Measurements from ENCODE around the gene HDAC6. TPM values are rescaled to one million over a fixed set of nuclear protein-coding genes. Genes with fewer than 3 reads are reported as not detected.
A peak's percentile ranks its signal among the peaks of the same experiment; 100 is the strongest.
"Not testable (repeated sequence)": the region's sequence is repeated elsewhere in the genome, so short reads cannot be mapped to it uniquely, and the experiment has no call there.

Gene HDAC6
- total RNA-seq, 2 donors from 2014 or later: 62.0 to 121 TPM

GRCh38 chrX:48800574-48801279 is 1.1 kb upstream of the HDAC6 start:
- no peak for ATAC-seq (replicated peaks)
- no peaks in the 10 kb centered on the region for H3K27me3 Mint-ChIP-seq
- H3K36me3 Mint-ChIP-seq (ENCODE audit: low read depth): peaks cover 23% of the 10 kb centered on the region
- H3K4me1 Mint-ChIP-seq: peaks cover 5% of the 10 kb centered on the region
- H3K9me3 Mint-ChIP-seq: no peaks in the 10 kb centered on the region
- H3K4me3 Mint-ChIP-seq: peak overlapping the region; percentile 99
- H3K27ac Mint-ChIP-seq: peak overlapping the region; percentile 99

GRCh38 chrX:48802089-48802904 is 430 bp downstream of the HDAC6 start:
- Mint-ChIP-seq H3K27ac (peak overlapping the region; percentile 99), H3K4me3 (peak overlapping the region; percentile 99), H3K36me3 (ENCODE audit: low read depth) (peaks cover 28% of the 10 kb centered on the region), H3K9me3 (no peaks in the 10 kb centered on the region), H3K27me3 (no peaks in the 10 kb centered on the region), H3K4me1 (peaks cover 5% of the 10 kb centered on the region)
- peak; percentile 57 for ATAC-seq (replicated peaks)

- peaks cover 5% of the 10 kb centered on the region for H3K4me1 Mint-ChIP-seq
- H3K9me3 Mint-ChIP-seq: no peaks in the 10 kb centered on the region
- peaks cover 28% of the 10 kb centered on the region for H3K36me3 Mint-ChIP-seq (ENCODE audit: low read depth)
- ATAC-seq (replicated peaks): no peak
- peak overlapping the region; percentile 99 for H3K4me3 Mint-ChIP-seq
- no peaks in the 10 kb centered on the region for H3K27me3 Mint-ChIP-seq
- peak overlapping the region; percentile 99 for H3K27ac Mint-ChIP-seq
Observed at GRCh38 chrX:48802905-48803200, 986 bp downstream of the HDAC6 start.

GRCh38 chrX:48806081-48806480 is 4.2 kb downstream of the HDAC6 start:
- no peak for ATAC-seq (replicated peaks)
- no peaks in the 10 kb centered on the region for H3K9me3 Mint-ChIP-seq
- H3K27ac Mint-ChIP-seq: no peak overlapping the region
- no peak overlapping the region for H3K4me3 Mint-ChIP-seq
- H3K27me3 Mint-ChIP-seq: no peaks in the 10 kb centered on the region
- no peaks in the 10 kb centered on the region for H3K4me1 Mint-ChIP-seq
- peaks cover 35% of the 10 kb centered on the region for H3K36me3 Mint-ChIP-seq (ENCODE audit: low read depth)

GRCh38 chrX:48813644-48814043 is 11.8 kb downstream of the HDAC6 start:
- peaks cover 58% of the 10 kb centered on the region for H3K36me3 Mint-ChIP-seq (ENCODE audit: low read depth)
- no peaks in the 10 kb centered on the region for H3K4me1 Mint-ChIP-seq
- H3K27ac Mint-ChIP-seq: no peak overlapping the region
- H3K27me3 Mint-ChIP-seq: no peaks in the 10 kb centered on the region
- no peak overlapping the region for H3K4me3 Mint-ChIP-seq
- ATAC-seq (replicated peaks): no peak
- H3K9me3 Mint-ChIP-seq: no peaks in the 10 kb centered on the region

GRCh38 chrX:48814722-48815121 is 12.9 kb downstream of the HDAC6 start:
- Mint-ChIP-seq H3K9me3 (no peaks in the 10 kb centered on the region), H3K4me3 (no peak overlapping the region), H3K4me1 (no peaks in the 10 kb centered on the region), H3K27me3 (no peaks in the 10 kb centered on the region), H3K36me3 (ENCODE audit: low read depth) (peaks cover 69% of the 10 kb centered on the region), H3K27ac (no peak overlapping the region)
- no peak for ATAC-seq (replicated peaks)

GRCh38 chrX:48815266-48815665 is 13.4 kb downstream of the HDAC6 start:
- H3K4me1 Mint-ChIP-seq: no peaks in the 10 kb centered on the region
- H3K27ac Mint-ChIP-seq: no peak overlapping the region
- H3K4me3 Mint-ChIP-seq: no peak overlapping the region
- ATAC-seq (replicated peaks): no peak
- no peaks in the 10 kb centered on the region for H3K9me3 Mint-ChIP-seq
- peaks cover 72% of the 10 kb centered on the region for H3K36me3 Mint-ChIP-seq (ENCODE audit: low read depth)
- no peaks in the 10 kb centered on the region for H3K27me3 Mint-ChIP-seq

GRCh38 chrX:48816014-48816810 is 14.3 kb downstream of the HDAC6 start:
- Mint-ChIP-seq H3K27me3 (no peaks in the 10 kb centered on the region), H3K27ac (no peak overlapping the region), H3K9me3 (no peaks in the 10 kb centered on the region), H3K36me3 (ENCODE audit: low read depth) (peaks cover 64% of the 10 kb centered on the region), H3K4me3 (no peak overlapping the region), H3K4me1 (no peaks in the 10 kb centered on the region)
- ATAC-seq (replicated peaks): no peak

- H3K4me3 Mint-ChIP-seq: no peak overlapping the region
- peaks cover 59% of the 10 kb centered on the region for H3K36me3 Mint-ChIP-seq (ENCODE audit: low read depth)
- H3K27me3 Mint-ChIP-seq: no peaks in the 10 kb centered on the region
- H3K27ac Mint-ChIP-seq: no peak overlapping the region
- H3K4me1 Mint-ChIP-seq: no peaks in the 10 kb centered on the region
- no peak for ATAC-seq (replicated peaks)
- H3K9me3 Mint-ChIP-seq: no peaks in the 10 kb centered on the region
Observed at GRCh38 chrX:48818098-48818497, 16.2 kb downstream of the HDAC6 start.

GRCh38 chrX:48818866-48819265 is 17.0 kb downstream of the HDAC6 start:
- Mint-ChIP-seq H3K27ac (no peak overlapping the region), H3K27me3 (no peaks in the 10 kb centered on the region), H3K4me1 (no peaks in the 10 kb centered on the region), H3K9me3 (no peaks in the 10 kb centered on the region), H3K4me3 (no peak overlapping the region), H3K36me3 (ENCODE audit: low read depth) (peaks cover 59% of the 10 kb centered on the region)
- ATAC-seq (replicated peaks): no peak

- not testable (repeated sequence) for H3K4me1 Mint-ChIP-seq; H3K4me3 Mint-ChIP-seq; H3K9me3 Mint-ChIP-seq; H3K27ac Mint-ChIP-seq; H3K27me3 Mint-ChIP-seq; ATAC-seq (replicated peaks)
- H3K36me3 Mint-ChIP-seq (ENCODE audit: low read depth): peaks cover 60% of the 10 kb centered on the region
Observed at GRCh38 chrX:48819394-48819793, 17.5 kb downstream of the HDAC6 start.

GRCh38 chrX:48823053-48823452 is 21.2 kb downstream of the HDAC6 start:
- Mint-ChIP-seq H3K36me3 (ENCODE audit: low read depth) (peaks cover 52% of the 10 kb centered on the region), H3K27me3 (peaks cover 6% of the 10 kb centered on the region), H3K4me1 (no peaks in the 10 kb centered on the region), H3K27ac (no peak overlapping the region), H3K9me3 (no peaks in the 10 kb centered on the region), H3K4me3 (no peak overlapping the region)
- ATAC-seq (replicated peaks): no peak

GRCh38 chrX:48824066-48824465 is 22.2 kb downstream of the HDAC6 start:
- H3K9me3 Mint-ChIP-seq: no peaks in the 10 kb centered on the region
- peaks cover 6% of the 10 kb centered on the region for H3K27me3 Mint-ChIP-seq
- ATAC-seq (replicated peaks): no peak
- no peak overlapping the region for H3K4me3 Mint-ChIP-seq
- no peaks in the 10 kb centered on the region for H3K4me1 Mint-ChIP-seq
- H3K36me3 Mint-ChIP-seq (ENCODE audit: low read depth): peaks cover 42% of the 10 kb centered on the region
- no peak overlapping the region for H3K27ac Mint-ChIP-seq

GRCh38 chrX:48826135-48826875 is 24.4 kb downstream of the HDAC6 start, which contains the start of gene ERAS:
ERAS (plus strand) TSS chrX:48826513; CDS start chrX:48829124, 2,611 bp downstream.
- H3K36me3 Mint-ChIP-seq (ENCODE audit: low read depth): peaks cover 32% of the 10 kb centered on the region

More at GRCh38 chrX:48826135-48826875, 24.4 kb downstream of the HDAC6 start, which contains the start of gene ERAS:
- no peaks in the 10 kb centered on the region for H3K4me1 Mint-ChIP-seq
- H3K9me3 Mint-ChIP-seq: no peaks in the 10 kb centered on the region
- no peak within 1 kb of the TSS for H3K27ac Mint-ChIP-seq
- H3K27me3 Mint-ChIP-seq: peaks cover 9% of the 10 kb centered on the region
- H3K4me3 Mint-ChIP-seq: peak within 1 kb of the TSS; percentile 59
- ATAC-seq (replicated peaks): no peak

Data from activated T-helper 17 cell treated with anti-CD3 and anti-CD28 coated beads, Interleukin-2, amount 50 U/mL, for 72 hours (primary cell).